Measurements from ENCODE around the gene FLT3.

DNA sequence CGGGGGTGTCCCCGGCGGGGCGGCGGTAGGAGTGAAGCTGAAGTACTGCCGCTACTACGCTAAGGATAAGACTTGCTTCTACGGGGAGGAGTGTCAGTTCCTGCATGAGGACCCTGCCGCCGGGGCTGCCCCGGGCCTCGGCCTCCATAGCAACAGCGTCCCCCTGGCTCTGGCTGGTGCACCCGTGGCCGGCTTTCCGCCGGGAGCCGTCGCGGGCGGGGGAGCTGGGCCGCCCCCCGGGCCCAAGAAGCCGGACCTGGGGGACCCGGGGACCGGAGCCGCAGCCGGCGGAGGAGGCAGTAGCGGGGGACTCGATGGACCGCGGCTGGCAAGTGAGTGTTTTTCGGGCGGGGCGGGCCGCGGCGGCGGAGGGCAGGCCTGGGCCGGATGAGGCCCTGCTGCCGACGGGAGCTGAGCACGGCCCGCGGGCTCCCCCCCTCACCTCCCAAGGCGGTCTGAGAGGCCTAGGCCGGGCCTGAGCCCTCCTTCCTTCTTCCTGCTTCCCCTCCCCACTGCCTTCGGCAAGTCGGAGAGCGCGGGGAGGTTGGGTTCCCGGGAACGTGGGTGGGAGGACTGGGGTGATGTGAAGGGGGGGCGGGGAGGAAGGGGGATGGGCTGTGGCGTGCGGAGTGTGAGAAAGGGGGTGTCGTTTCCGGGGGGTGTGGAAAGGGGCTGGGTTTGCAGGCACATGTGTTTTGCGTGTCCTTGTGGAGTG lies 38.5 kb upstream of the FLT3 start:
- TF ChIP-seq EZH2 (IDR thresholded peaks at IDR 0.05; ENCODE audit: borderline replicate concordance, insufficient read depth, low read depth, low read length, poor library complexity, severe bottlenecking): no peak
- TF ChIP-seq, protein P1, sequence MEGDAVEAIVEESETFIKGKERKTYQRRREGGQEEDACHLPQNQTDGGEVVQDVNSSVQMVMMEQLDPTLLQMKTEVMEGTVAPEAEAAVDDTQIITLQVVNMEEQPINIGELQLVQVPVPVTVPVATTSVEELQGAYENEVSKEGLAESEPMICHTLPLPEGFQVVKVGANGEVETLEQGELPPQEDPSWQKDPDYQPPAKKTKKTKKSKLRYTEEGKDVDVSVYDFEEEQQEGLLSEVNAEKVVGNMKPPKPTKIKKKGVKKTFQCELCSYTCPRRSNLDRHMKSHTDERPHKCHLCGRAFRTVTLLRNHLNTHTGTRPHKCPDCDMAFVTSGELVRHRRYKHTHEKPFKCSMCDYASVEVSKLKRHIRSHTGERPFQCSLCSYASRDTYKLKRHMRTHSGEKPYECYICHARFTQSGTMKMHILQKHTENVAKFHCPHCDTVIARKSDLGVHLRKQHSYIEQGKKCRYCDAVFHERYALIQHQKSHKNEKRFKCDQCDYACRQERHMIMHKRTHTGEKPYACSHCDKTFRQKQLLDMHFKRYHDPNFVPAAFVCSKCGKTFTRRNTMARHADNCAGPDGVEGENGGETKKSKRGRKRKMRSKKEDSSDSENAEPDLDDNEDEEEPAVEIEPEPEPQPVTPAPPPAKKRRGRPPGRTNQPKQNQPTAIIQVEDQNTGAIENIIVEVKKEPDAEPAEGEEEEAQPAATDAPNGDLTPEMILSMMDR (IDR thresholded peaks at IDR 0.05): no peak
